Hematopoietic multipotent progenitor cell (in vitro differentiated cells): Measurements from ENCODE around the gene CCDC180. TPM values are rescaled to one million over a fixed set of nuclear protein-coding genes. Genes with fewer than 3 reads are reported as not detected.
"Not testable (repeated sequence)": the region's sequence is repeated elsewhere in the genome, so short reads cannot be mapped to it uniquely, and the experiment has no call there.

Source experiments
- DNase-seq, 3 donors: peaks; one replicate each; pipeline ENCODE4 v3.0.0-alpha.2; 2011 to 2015; ENCODE audit warnings: low read depth in 2 of 3, low spot score in 2 of 3
- total RNA-seq: library from RNA; depleted of rRNA; stranded (reverse); fragments of >200 nt; gene quantifications from one replicate; pipeline ENCODE4 v1.2.3, GENCODE V29; 2012

CCDC180 gene
- 4.0 TPM for total RNA-seq

GRCh38 chr9:97307500-97308163, at the start of gene CCDC180:
TSS of gene CCDC180 (plus strand) at chr9:97307659. CDS start at chr9:97308064, 405 bp downstream.
- no peak for DNase-seq

- DNase-seq, result not testable (repeated sequence)
Measured at GRCh38 chr9:97259834-97260514, 47.5 kb upstream of the CCDC180 start.

GRCh38 chr9:97271292-97271691, 36.2 kb upstream of the CCDC180 start:
- no peak for DNase-seq

- DNase-seq, result no peak
Measured at GRCh38 chr9:97272072-97272471, 35.4 kb upstream of the CCDC180 start.

GRCh38 chr9:97276310-97276852, 31.1 kb upstream of the CCDC180 start:
- DNase-seq, result no peak

GRCh38 chr9:97277953-97278352, 29.5 kb upstream of the CCDC180 start:
- DNase-seq, result no peak

GRCh38 chr9:97280755-97281330, 26.6 kb upstream of the CCDC180 start:
- DNase-seq, result no peak

GRCh38 chr9:97283768-97284167, 23.7 kb upstream of the CCDC180 start:
- DNase-seq, result no peak

- no peak for DNase-seq
Measured at GRCh38 chr9:97284798-97285197, 22.7 kb upstream of the CCDC180 start.

- DNase-seq, result no peak
Measured at GRCh38 chr9:97292200-97292599, 15.3 kb upstream of the CCDC180 start.

- DNase-seq, result no peak
Measured at GRCh38 chr9:97293207-97293721, 14.2 kb upstream of the CCDC180 start.

- no peak for DNase-seq
Measured at GRCh38 chr9:97293818-97294217, 13.6 kb upstream of the CCDC180 start.

GRCh38 chr9:97297889-97298288, 9.6 kb upstream of the CCDC180 start:
- DNase-seq, result no peak

- no peak for DNase-seq
Measured at GRCh38 chr9:97299809-97300414, 7.5 kb upstream of the CCDC180 start.

- DNase-seq, result no peak
Measured at GRCh38 chr9:97300586-97300985, 6.9 kb upstream of the CCDC180 start.

- no peak for DNase-seq
Measured at GRCh38 chr9:97301974-97302373, 5.5 kb upstream of the CCDC180 start.

GRCh38 chr9:97304586-97304985, 2.9 kb upstream of the CCDC180 start:
- no peak for DNase-seq

GRCh38 chr9:97305501-97306298, 1.8 kb upstream of the CCDC180 start:
- no peak for DNase-seq

GRCh38 chr9:97307091-97307490, 368 bp upstream of the CCDC180 start:
- peak in 1 of 3 donors; percentile 3 for DNase-seq

- no peak for DNase-seq
Measured at GRCh38 chr9:97309260-97309659, 1.8 kb downstream of the CCDC180 start.
